Erythroblast (primary cell): ENCODE results near the gene RERE.

ENCODE experiments used
- DNase-seq, 2 experiments: peaks; one replicate each; lab custom pipeline; 2025; lab: John Stamatoyannopoulos, UW
- GATA1 ChIP-seq: IDR thresholded peaks from 2 replicates; pipeline ENCODE4 v1.6.1; 2011; ENCODE audit warnings: low read depth, mild to moderate bottlenecking, control low read depth, low read length, moderate library complexity
- POLR2A ChIP-seq: IDR thresholded peaks from 2 replicates; pipeline ENCODE4 v1.6.1; 2011; ENCODE audit warnings: mild to moderate bottlenecking, low read length

RERE gene

GRCh38 chr1:8567146-8567545 lies 250.3 kb downstream of the RERE start:
- peak; percentile 7 to 13 for DNase-seq
- TF ChIP-seq POLR2A = no peak
- TF ChIP-seq GATA1 = no peak

GRCh38 chr1:8565802-8566201 lies 251.6 kb downstream of the RERE start:
- no peak for DNase-seq
- no peak for TF ChIP-seq GATA1
- no peak for TF ChIP-seq POLR2A

- TF ChIP-seq POLR2A (no peak), GATA1 (no peak)
- no peak for DNase-seq
These were observed 253.4 kb downstream of the RERE start for GRCh38 chr1:8563944-8564537.

GRCh38 chr1:8562881-8563865 lies 254.3 kb downstream of the RERE start:
- TF ChIP-seq POLR2A = no peak
- no peak for TF ChIP-seq GATA1
- peak; percentile 14 to 32 for DNase-seq

- DNase-seq = no peak
- TF ChIP-seq GATA1 (no peak), POLR2A (no peak)
These were observed 255.2 kb downstream of the RERE start for GRCh38 chr1:8562222-8562621.

- DNase-seq = peak; percentile 56 to 72
- TF ChIP-seq GATA1 (no peak), POLR2A (no peak)
These were observed 256.6 kb downstream of the RERE start for GRCh38 chr1:8560611-8561544.

- no peak for DNase-seq
- TF ChIP-seq POLR2A (no peak), GATA1 (no peak)
These were observed 257.4 kb downstream of the RERE start for GRCh38 chr1:8560035-8560434.

- peak in 1 of 2 experiments; percentile 26 for DNase-seq
- TF ChIP-seq POLR2A = no peak
- TF ChIP-seq GATA1 = no peak
These were observed 261.9 kb downstream of the RERE start for GRCh38 chr1:8555582-8555981.

- no peak for TF ChIP-seq GATA1
- TF ChIP-seq POLR2A = no peak
These were observed 262.4 kb downstream of the RERE start for GRCh38 chr1:8554956-8555534.

GRCh38 chr1:8552820-8553397 lies 264.5 kb downstream of the RERE start:
- DNase-seq = no peak
- TF ChIP-seq GATA1 (no peak), POLR2A (no peak)

More at GRCh38 chr1:8554956-8555534, 262.4 kb downstream of the RERE start:
- DNase-seq = peak; percentile 46 to 66

GRCh38 chr1:8551613-8552489 lies 265.6 kb downstream of the RERE start:
- no peak for TF ChIP-seq GATA1
- no peak for TF ChIP-seq POLR2A
- DNase-seq = no peak

- no peak for DNase-seq
- TF ChIP-seq POLR2A (no peak), GATA1 (no peak)
These were observed 266.4 kb downstream of the RERE start for GRCh38 chr1:8551057-8551456.
